NCI-H748 (cell line): ENCODE data around the gene POLR1H.
"Not testable (repeated sequence)": the region's sequence is repeated elsewhere in the genome, so short reads cannot be mapped to it uniquely, and the experiment has no call there.

Experiments
- DNase-seq: peaks from one replicate; lab custom pipeline; 2025; ENCODE audit not compliant: unreplicated experiment; lab: John Stamatoyannopoulos, UW

Gene POLR1H

GRCh38 chr6:30061092-30061857, at the start of gene POLR1H:
POLR1H (plus strand) TSS chr6:30061265; CDS start chr6:30061525, 260 bp downstream.
- DNase-seq = peak; percentile 99

GRCh38 chr6:30013291-30013922, 47.7 kb upstream of the POLR1H start:
- DNase-seq = peak; percentile 53

- DNase-seq = no peak
Measured at GRCh38 chr6:30019819-30020218, 41.2 kb upstream of the POLR1H start.

GRCh38 chr6:30020626-30021025, 40.4 kb upstream of the POLR1H start:
- no peak for DNase-seq

GRCh38 chr6:30022189-30022588, 38.9 kb upstream of the POLR1H start:
- no peak for DNase-seq

GRCh38 chr6:30022712-30023111, 38.4 kb upstream of the POLR1H start:
- not testable (repeated sequence) for DNase-seq

GRCh38 chr6:30025186-30025585, 35.9 kb upstream of the POLR1H start:
- DNase-seq = no peak

- DNase-seq = no peak
Measured at GRCh38 chr6:30029588-30029987, 31.5 kb upstream of the POLR1H start.

GRCh38 chr6:30031381-30031780, 29.7 kb upstream of the POLR1H start:
- DNase-seq = no peak

GRCh38 chr6:30033440-30033839, 27.6 kb upstream of the POLR1H start:
- not testable (repeated sequence) for DNase-seq

- no peak for DNase-seq
Measured at GRCh38 chr6:30035784-30036183, 25.3 kb upstream of the POLR1H start.

- no peak for DNase-seq
Measured at GRCh38 chr6:30037182-30037788, 23.8 kb upstream of the POLR1H start.

GRCh38 chr6:30041221-30041620, 19.8 kb upstream of the POLR1H start:
- DNase-seq = no peak

GRCh38 chr6:30041821-30042220, 19.2 kb upstream of the POLR1H start:
- DNase-seq = no peak

- no peak for DNase-seq
Measured at GRCh38 chr6:30042476-30042875, 18.6 kb upstream of the POLR1H start.

GRCh38 chr6:30042914-30043313, 18.2 kb upstream of the POLR1H start:
- no peak for DNase-seq

- no peak for DNase-seq
Measured at GRCh38 chr6:30043744-30044143, 17.3 kb upstream of the POLR1H start.

GRCh38 chr6:30044630-30045029, 16.4 kb upstream of the POLR1H start:
- DNase-seq = no peak

- DNase-seq = no peak
Measured at GRCh38 chr6:30047220-30047619, 13.8 kb upstream of the POLR1H start.

GRCh38 chr6:30053682-30054081, 7.4 kb upstream of the POLR1H start:
- DNase-seq = no peak

- DNase-seq = no peak
Measured at GRCh38 chr6:30055513-30055912, 5.6 kb upstream of the POLR1H start.

GRCh38 chr6:30060606-30061091, 416 bp upstream of the POLR1H start:
- DNase-seq = peak; percentile 48
